Muscle layer of colon (tissue), 2 donors: ENCODE results near the gene RAMP1.

Source experiments
- H3K27ac ChIP-seq: one replicate; pipeline ENCODE4 v1.7.0; 2013; ENCODE audit warnings: low read depth, mild to moderate bottlenecking, low read length, moderate library complexity
- H3K27me3 ChIP-seq, 2 donors: one replicate each; pipeline ENCODE4 v1.7.0; 2013; ENCODE audit warnings: low read length in 2 of 2, mild to moderate bottlenecking in 2 of 2; ENCODE audit not compliant: insufficient read depth in 2 of 2, control insufficient read depth in 1 of 2
- H3K36me3 ChIP-seq: one replicate; pipeline ENCODE4 v1.7.0; 2013; ENCODE audit warnings: mild to moderate bottlenecking, low read length; ENCODE audit not compliant: insufficient read depth
- H3K4me1 ChIP-seq: one replicate; pipeline ENCODE4 v1.7.0; 2013; ENCODE audit warnings: mild to moderate bottlenecking, low read length; ENCODE audit not compliant: insufficient read depth
- H3K4me3 ChIP-seq, 2 donors: one replicate each; pipeline ENCODE4 v1.7.0; 2013; ENCODE audit warnings: low read length in 2 of 2, low read depth in 1 of 2, mild to moderate bottlenecking in 1 of 2, moderate library complexity in 1 of 2
- H3K9ac ChIP-seq: one replicate; pipeline ENCODE4 v1.7.0; 2013; ENCODE audit warnings: low read length
- H3K9me3 ChIP-seq: one replicate; pipeline ENCODE4 v1.7.0; 2013; ENCODE audit warnings: mild to moderate bottlenecking, low read length
- donor health status: abdominal sarcoma.
- donor health status: Adenocarcinoma of cecum.

Gene RAMP1

DNA sequence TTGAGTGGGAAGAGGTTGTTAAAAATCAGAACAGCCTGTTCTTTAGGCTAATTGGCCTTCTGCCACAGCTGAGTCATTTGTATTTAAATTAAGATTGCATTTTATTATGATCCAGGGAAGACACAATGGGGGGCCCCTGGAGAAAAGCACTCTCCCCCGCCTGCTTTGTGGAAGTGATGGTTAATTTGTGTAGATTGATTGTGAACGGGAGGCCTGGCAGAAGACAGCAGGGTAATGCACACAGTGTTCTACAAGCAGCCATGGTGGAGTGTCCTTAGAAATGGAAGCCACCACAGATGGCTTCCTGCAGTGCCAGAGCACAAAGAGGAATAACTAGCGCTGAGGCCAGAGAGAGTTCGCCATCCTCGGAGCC lies 19.6 kb downstream of the RAMP1 start:
- Histone ChIP-seq H3K4me1 (peaks cover 70% of the 10 kb centered on the region), H3K27me3 (no peaks in the 10 kb centered on the region), H3K27ac (peak overlapping the region; percentile 50), H3K9ac (no peak overlapping the region), H3K4me3 (no peak overlapping the region), H3K36me3 (peaks cover 22% of the 10 kb centered on the region), H3K9me3 (no peaks in the 10 kb centered on the region)

DNA sequence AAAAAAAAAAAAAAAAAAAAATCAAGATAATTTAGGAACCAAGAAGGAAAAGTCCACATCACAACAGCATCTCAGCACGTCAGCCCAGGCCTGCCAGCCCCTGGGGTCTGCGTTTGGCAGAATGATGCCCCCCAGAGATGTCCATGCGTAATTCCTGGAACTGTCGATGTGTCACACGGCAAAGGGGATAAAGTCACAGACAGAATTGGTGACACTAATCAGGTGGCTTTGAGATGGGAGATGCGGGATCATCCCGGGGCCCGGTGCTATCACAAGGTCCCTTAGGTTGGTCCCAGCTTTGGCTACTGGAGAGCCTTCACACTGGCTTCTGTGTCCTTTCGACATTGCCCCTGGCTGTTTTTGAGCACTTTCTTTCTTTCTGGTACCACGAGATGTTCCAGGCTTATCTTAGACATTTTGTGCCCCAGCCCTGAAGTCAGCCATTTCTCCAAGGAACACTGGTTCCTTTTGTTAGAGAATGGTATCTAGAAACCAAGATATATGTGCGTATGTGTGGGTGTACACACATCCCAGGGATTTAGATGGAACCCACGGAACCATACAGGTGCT lies 20.7 kb downstream of the RAMP1 start:
- H3K4me3 ChIP-seq = no peak overlapping the region
- H3K27me3 ChIP-seq = no peaks in the 10 kb centered on the region
- no peak overlapping the region for H3K27ac ChIP-seq
- H3K36me3 ChIP-seq = peaks cover 22% of the 10 kb centered on the region
- H3K9ac ChIP-seq = no peak overlapping the region
- H3K4me1 ChIP-seq = peaks cover 70% of the 10 kb centered on the region
- no peaks in the 10 kb centered on the region for H3K9me3 ChIP-seq

DNA sequence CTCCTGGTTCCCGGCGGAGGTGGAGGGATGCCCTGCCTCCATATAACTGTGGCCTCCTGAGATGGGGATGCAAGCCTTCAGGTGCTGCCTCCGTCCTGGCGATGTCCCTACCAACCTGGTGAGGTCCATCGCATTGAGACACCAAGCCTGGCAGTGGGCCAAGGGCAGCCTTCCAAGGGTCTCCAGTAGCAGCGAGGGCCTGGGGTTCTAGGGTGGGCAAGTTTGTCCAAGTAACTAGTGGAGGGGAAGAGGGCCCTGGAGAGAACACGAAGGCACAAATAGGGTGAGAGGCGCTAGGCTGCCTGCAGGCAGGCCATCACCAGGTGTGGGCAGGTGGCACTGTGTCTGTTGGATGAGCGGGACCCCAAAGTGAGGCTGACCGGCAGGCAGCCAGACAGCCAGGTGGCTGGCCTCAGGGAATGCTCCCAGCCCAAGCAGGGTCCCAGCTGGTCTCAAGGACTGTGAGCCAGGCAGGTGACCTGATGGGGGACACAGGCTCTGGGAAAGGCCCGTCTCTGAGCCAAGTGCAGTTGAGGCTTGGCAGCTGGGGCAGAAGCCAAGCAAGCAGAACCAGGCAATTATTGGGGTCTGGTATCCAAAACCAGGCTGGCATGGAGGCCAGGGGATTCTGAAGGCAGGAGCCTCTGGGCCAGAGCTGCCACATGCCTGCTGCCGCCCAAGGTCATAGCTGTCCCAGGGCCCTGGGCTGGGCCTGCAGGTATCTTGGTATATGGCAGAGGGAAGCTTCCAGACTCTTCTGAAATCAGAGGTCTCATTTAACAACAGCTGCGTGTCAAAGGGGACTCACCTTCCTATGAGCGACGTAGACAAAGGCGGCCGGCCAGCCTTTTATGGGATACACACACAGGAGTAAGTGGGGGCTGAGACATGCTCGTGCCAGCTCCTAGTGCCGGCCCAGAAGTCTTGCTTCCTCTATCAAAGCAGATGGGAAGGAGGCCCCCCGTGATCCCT lies 23.4 kb downstream of the RAMP1 start:
- Histone ChIP-seq H3K4me1 (peaks cover 67% of the 10 kb centered on the region), H3K27ac (peak overlapping the region; percentile 91), H3K9me3 (no peaks in the 10 kb centered on the region), H3K4me3 (no peak overlapping the region), H3K36me3 (peaks cover 22% of the 10 kb centered on the region), H3K27me3 (no peaks in the 10 kb centered on the region), H3K9ac (peak overlapping the region; percentile 6)

DNA sequence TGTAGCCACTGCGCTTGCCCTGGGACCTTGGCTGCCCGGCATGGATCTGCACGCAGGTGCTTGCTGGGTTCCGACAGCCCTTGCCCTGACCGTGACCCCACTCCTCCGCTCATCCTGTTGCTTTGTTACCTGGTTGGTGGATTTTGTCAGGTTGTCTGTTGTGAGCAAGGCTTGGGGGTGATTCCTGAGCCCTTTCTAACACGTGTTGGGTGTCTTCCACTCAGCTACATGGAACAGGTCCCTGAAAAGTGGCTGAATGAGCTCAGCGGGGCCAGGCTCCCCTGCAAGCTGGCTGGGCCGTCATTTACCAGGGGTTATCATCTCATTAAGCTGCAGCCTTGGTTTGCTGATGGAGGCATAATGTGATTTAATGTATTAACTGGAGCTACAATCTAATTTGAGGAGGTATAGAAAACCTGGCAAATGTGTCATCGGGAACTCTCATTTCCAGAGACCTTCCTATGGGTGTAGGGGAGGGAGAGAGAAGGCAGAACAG lies 24.6 kb downstream of the RAMP1 start:
- no peak overlapping the region for H3K4me3 ChIP-seq
- H3K27ac ChIP-seq = peak overlapping the region; percentile 91
- peaks cover 22% of the 10 kb centered on the region for H3K36me3 ChIP-seq
- no peaks in the 10 kb centered on the region for H3K9me3 ChIP-seq
- H3K27me3 ChIP-seq = no peaks in the 10 kb centered on the region
- peaks cover 65% of the 10 kb centered on the region for H3K4me1 ChIP-seq
- H3K9ac ChIP-seq = peak overlapping the region; percentile 45

DNA sequence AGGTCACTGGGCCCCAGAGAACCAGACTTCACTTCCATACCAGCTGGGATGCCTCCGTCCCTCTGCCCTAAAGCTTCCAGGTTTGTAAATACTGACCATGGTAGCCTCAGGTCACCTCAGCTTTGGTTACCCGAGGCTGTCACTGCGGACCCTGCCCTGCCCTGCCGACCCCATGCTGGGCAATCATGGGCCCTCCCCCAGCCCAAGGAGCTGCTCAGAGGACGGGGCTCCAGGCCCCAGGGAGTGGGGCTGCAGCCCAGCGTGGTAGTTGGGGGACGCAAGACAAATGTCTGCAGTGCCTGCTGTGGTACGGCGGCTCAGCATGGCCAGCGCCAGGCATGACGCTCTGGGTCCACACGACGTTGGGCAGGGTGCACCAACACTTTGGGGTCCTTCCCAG lies 25.3 kb downstream of the RAMP1 start:
- peak overlapping the region; percentile 91 for H3K27ac ChIP-seq
- peaks cover 65% of the 10 kb centered on the region for H3K4me1 ChIP-seq
- no peaks in the 10 kb centered on the region for H3K9me3 ChIP-seq
- no peak overlapping the region for H3K4me3 ChIP-seq
- no peaks in the 10 kb centered on the region for H3K27me3 ChIP-seq
- peaks cover 22% of the 10 kb centered on the region for H3K36me3 ChIP-seq
- peak overlapping the region; percentile 77 for H3K9ac ChIP-seq

DNA sequence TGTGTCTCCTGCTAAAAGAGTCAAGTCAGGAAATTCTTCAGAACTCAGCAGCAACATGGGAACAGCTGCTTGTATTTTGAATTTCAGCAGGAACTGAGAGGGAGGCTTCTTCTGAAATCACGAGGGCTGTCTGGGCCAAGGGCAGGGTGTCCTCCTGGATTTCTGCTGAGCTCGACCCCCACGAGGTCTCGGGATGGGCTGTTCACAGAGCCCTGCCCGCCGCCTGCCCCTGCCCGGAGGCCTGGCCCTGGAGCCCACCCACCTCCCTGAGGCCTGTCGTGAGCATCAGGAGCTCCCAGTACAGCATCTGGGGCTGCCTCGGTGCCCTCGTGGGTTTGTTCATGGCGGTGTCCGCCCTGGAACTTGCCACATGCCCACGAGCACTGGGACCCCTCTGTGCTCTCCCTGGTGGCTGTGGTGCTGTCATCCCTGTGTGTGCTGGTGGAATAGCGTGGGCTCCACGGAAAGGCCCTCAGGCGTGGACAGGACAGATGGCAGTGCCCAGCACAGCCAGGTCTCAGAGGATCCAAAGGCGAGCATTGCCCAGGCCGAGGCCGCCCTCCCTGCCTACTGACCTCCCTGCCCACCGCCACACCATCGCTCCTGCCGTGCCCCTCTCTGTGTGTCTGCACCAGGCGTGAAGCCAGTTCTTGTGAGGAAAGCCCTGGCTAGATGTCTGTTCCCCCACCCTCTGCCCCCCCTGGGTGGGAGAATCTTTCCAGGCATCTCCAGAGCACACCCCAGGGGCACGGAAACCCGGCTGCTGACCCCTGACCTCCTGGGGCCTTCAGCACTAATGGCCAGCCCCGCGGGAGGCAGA lies 25.9 kb downstream of the RAMP1 start:
- Histone ChIP-seq H3K27me3 (no peaks in the 10 kb centered on the region), H3K9ac (peak overlapping the region; percentile 77), H3K27ac (peak overlapping the region; percentile 91), H3K9me3 (no peaks in the 10 kb centered on the region), H3K4me3 (no peak overlapping the region), H3K4me1 (peaks cover 65% of the 10 kb centered on the region), H3K36me3 (peaks cover 20% of the 10 kb centered on the region)

DNA sequence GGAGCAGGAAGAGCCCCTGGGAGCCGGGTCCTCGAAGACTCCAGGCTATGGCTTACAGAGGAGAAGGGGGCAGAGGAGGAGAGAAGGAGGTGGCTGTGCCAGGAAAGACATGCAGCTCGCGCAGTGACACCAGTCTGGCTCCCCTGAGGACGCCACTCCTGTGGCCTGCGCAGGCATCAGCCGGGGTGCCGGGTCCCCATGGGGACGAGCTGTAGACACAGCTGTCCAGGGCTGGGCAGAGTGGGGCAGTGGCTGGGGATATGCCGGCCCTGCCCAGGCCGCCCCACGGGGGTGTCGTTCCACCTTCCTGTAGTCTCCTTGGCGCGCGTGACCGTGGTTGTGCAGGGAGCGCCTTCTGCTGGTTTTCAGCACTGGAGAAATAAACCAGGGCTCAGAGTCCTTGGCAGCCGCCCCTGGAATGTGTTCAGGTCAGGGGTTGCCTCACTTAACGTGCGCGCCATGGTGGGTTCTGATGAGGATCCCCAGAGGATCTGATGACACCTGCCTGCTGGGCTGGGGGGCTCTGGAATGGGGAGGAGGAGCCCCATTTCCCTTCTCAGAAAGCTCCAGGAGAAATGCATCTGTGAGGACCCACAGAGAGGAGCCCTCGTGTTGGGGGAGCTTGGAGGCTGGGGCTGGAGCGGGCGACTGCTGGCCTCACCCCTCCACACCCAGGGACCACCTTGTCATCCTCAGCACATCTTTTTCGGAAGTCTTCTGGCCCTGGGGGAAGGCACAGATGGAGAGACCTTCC lies 26.7 kb downstream of the RAMP1 start:
- peaks cover 12% of the 10 kb centered on the region for H3K36me3 ChIP-seq
- no peaks in the 10 kb centered on the region for H3K9me3 ChIP-seq
- peak overlapping the region; percentile 77 for H3K9ac ChIP-seq
- peaks cover 65% of the 10 kb centered on the region for H3K4me1 ChIP-seq
- H3K27me3 ChIP-seq = no peaks in the 10 kb centered on the region
- H3K27ac ChIP-seq = peak overlapping the region; percentile 91
- H3K4me3 ChIP-seq = no peak overlapping the region

DNA sequence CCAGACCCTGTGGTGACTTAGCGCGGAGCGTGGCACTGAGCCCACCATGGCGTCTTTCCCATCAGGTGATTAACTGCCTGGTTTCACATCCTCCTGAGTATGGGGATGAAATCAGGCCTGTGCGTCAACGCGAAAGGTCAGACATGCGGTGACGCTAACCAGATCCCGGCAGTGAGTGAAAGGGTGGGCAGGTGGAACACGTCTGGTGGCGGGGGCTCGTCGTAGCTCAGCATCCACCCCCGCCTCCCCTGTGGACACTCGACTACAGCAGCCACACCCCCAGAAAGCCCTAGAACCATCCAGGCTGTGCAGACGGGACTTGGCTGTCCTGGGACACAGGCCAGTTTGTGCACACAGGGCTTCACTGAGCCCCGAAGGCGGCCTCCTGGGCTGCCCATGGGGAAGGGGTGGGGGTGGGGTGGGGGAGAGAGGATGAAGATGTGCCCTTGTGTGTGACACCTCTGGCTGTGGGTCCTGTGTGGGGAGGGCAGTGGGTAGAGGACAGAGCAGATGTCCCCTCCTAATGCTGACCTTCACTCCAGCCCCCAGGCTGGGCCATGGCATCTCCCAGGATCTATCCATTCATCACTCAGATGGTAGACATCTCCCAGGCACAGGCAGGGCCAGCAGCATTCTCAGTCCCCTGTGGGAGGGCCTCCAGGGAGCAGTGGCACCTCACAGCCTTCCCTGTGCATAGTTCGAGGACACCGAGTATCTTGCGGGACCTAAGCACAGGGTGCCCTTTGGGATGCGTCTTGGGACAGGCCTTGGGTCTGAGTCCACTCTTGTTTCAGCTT lies 27.5 kb downstream of the RAMP1 start:
- H3K4me1 ChIP-seq = peaks cover 65% of the 10 kb centered on the region
- no peaks in the 10 kb centered on the region for H3K9me3 ChIP-seq
- H3K27me3 ChIP-seq = no peaks in the 10 kb centered on the region
- peak overlapping the region in 1 of 2 donors; percentile 2 for H3K4me3 ChIP-seq
- peak overlapping the region; percentile 96 for H3K27ac ChIP-seq
- peak overlapping the region; percentile 11 for H3K9ac ChIP-seq
- H3K36me3 ChIP-seq = peaks cover 5% of the 10 kb centered on the region

DNA sequence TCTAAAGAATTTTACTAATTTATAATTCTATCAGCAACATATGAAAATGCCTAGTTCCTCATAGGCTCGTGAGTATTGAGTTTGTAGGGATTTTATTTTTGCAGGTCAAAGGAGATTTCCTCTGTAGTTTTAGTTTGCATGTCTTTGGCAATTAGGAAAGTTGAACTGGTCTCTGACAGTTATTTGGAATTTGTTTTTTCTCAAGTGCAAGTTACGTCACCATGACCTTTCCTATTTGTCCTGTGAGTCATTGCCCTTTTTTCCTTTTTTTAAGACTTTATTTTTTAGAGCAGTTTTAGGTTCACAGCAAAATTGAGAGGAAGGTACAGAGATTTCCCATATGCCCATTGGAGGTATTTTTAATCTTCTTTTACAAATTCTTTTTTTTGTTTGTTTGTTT lies 29.0 kb downstream of the RAMP1 start:
- Histone ChIP-seq H3K9me3 (no peaks in the 10 kb centered on the region), H3K9ac (no peak overlapping the region), H3K4me3 (no peak overlapping the region), H3K27me3 (no peaks in the 10 kb centered on the region), H3K4me1 (peaks cover 65% of the 10 kb centered on the region), H3K36me3 (no peaks in the 10 kb centered on the region), H3K27ac (peak overlapping the region; percentile 96)

DNA sequence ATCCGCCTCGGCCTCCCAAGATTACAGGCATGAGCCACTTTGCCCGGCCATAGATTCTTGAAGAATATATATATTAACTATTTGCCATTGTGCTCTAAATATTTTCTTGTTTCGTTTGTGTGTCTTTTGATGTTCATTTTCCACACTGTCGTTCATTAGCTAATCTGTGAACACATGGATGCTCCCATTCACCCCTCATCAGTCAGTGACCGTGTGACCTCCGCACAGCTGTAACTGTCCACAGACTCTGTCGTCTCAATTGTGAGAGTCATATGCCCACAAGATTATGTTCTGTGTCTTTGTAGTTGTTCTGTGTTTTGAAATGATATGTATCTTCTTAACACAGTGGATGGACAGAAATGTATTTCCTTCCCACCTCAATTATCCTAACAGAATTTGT lies 29.6 kb downstream of the RAMP1 start:
- Histone ChIP-seq H3K36me3 (no peaks in the 10 kb centered on the region), H3K27me3 (no peaks in the 10 kb centered on the region), H3K4me1 (peaks cover 62% of the 10 kb centered on the region), H3K9ac (no peak overlapping the region), H3K27ac (peak overlapping the region; percentile 74), H3K4me3 (no peak overlapping the region), H3K9me3 (no peaks in the 10 kb centered on the region)
